H1 (cell line): ENCODE measurements around the gene CCDC159. TPM values are rescaled to one million over a fixed set of nuclear protein-coding genes. Genes with fewer than 3 reads are reported as not detected.

Experiments
- CTCF ChIA-PET: fragments of 300-600 bp; sonication (Branson Sonifier 250); formaldehyde crosslinking; loops from one replicate; lab custom pipeline; 2021; ENCODE audit not compliant: partially characterized antibody; lab: Charles Lee
- POLR2A ChIA-PET: fragments of 300-600 bp; sonication (Branson Sonifier 250); formaldehyde crosslinking; loops from one replicate; lab custom pipeline; 2021; ENCODE audit warnings: inconsistent platforms; ENCODE audit not compliant: partially characterized antibody; lab: Charles Lee
- DNase-seq, 2 experiments: peaks; one replicate each; pipeline versions ENCODE4 v3.0.0 to v3.0.0-alpha.2; 2010 to 2022; ENCODE audit warnings: low spot score in 2 of 2, low read depth in 1 of 2, mixed read lengths in 1 of 2
- FAIRE-seq: peaks from 2 replicates; lab custom pipeline; 2011; peaks lifted over from hg19 to GRCh38; lab: Jason Lieb, UNC
- H2AFZ ChIP-seq: 2 replicates; pipeline ENCODE4 v1.8.1; 2012; ENCODE audit warnings: low read length, inconsistent platforms
- H2AK5ac ChIP-seq: 2 replicates; pipeline ENCODE4 v1.6.1; 2013; ENCODE audit warnings: low read depth, low read length
- H2BK120ac ChIP-seq: replicated peaks from 2 replicates; pipeline ENCODE3; 2013; ENCODE audit warnings: low read depth, low read length, inconsistent platforms
- H2BK12ac ChIP-seq: 2 replicates; pipeline ENCODE4 v1.6.1; 2013; ENCODE audit warnings: low read depth, low read length
- H2BK15ac ChIP-seq: 2 replicates; pipeline ENCODE4 v1.6.1; 2013; ENCODE audit warnings: low read length
- H2BK20ac ChIP-seq: 2 replicates; pipeline ENCODE4 v1.6.1; 2013; ENCODE audit warnings: low read length
- H2BK5ac ChIP-seq: 2 replicates; pipeline ENCODE4 v1.6.1; 2013; ENCODE audit warnings: low read depth, low read length
- H3K14ac ChIP-seq: 2 replicates; pipeline ENCODE4 v1.6.1; 2013; ENCODE audit warnings: inconsistent platforms; ENCODE audit not compliant: insufficient read length
- H3K18ac ChIP-seq: 2 replicates; pipeline ENCODE4 v1.6.1; 2013; ENCODE audit warnings: low read length; ENCODE audit errors: extremely low read depth
- H3K23ac ChIP-seq: 2 replicates; pipeline ENCODE4 v1.6.1; 2013; ENCODE audit warnings: inconsistent platforms; ENCODE audit not compliant: insufficient read length
- H3K23me2 ChIP-seq: 2 replicates; pipeline ENCODE4 v1.6.1; 2013; ENCODE audit warnings: low read depth, low read length
- H3K27ac ChIP-seq: 2 replicates; pipeline ENCODE4 v1.6.1; 2011; ENCODE audit warnings: low read depth, low read length, inconsistent platforms
- H3K27me3 ChIP-seq, 4 experiments: replicated peaks in 1 of 4; 1 replicate in 1 of 4; 2 replicates in 3 of 4; pipeline versions ENCODE4 v1.6.1 to v1.8.1; 2011 to 2013; ENCODE audit warnings: low read length in 3 of 4, mild to moderate bottlenecking in 3 of 4, inconsistent platforms in 2 of 4, mixed read lengths in 2 of 4, moderate library complexity in 1 of 4; ENCODE audit not compliant: control insufficient read depth in 3 of 4, insufficient read depth in 3 of 4; ENCODE audit errors: extremely low read depth in 1 of 4
- H3K36me3 ChIP-seq, 4 experiments: 2 replicates each; pipeline versions ENCODE4 v1.6.1 to v1.8.1; 2011 to 2013; ENCODE audit warnings: mild to moderate bottlenecking in 4 of 4, low read length in 3 of 4, moderate library complexity in 2 of 4, control low read depth in 1 of 4, inconsistent platforms in 1 of 4; ENCODE audit not compliant: insufficient read depth in 4 of 4, control insufficient read depth in 2 of 4
- H3K4ac ChIP-seq: replicated peaks from 2 replicates; pipeline ENCODE3; 2013; ENCODE audit warnings: low read length, low read depth, mixed read lengths, inconsistent platforms; ENCODE audit not compliant: insufficient read length
- H3K4me1 ChIP-seq, 4 experiments: replicated peaks in 1 of 4; 1 replicate in 1 of 4; 2 replicates in 3 of 4; pipeline versions ENCODE4 v1.6.1 to v1.8.1; 2011 to 2013; ENCODE audit warnings: low read length in 3 of 4, inconsistent platforms in 2 of 4, mixed read lengths in 1 of 4; ENCODE audit not compliant: insufficient read depth in 4 of 4, control insufficient read depth in 3 of 4
- H3K4me2 ChIP-seq, 2 experiments: 2 replicates each; pipeline versions ENCODE4 v1.6.1 to v1.8.1; 2011 to 2013; ENCODE audit warnings: low read depth in 2 of 2, low read length in 2 of 2, control low read depth in 1 of 2, inconsistent platforms in 1 of 2, mild to moderate bottlenecking in 1 of 2; ENCODE audit not compliant: insufficient read depth in 1 of 2
- H3K4me3 ChIP-seq, 4 experiments: fragments of 200-600, 300-600 bp in 1 of 4; sonication (generic), shearing (Covaris generic), sonication (Bioruptor Twin) in 1 of 4; 2 replicates each; pipeline versions ENCODE4 v1.5.1 to v1.8.1; 2011 to 2016; ENCODE audit warnings: low read length in 4 of 4, low read depth in 3 of 4, control low read depth in 2 of 4, inconsistent platforms in 2 of 4, mild to moderate bottlenecking in 2 of 4, mixed read lengths in 1 of 4, moderate library complexity in 1 of 4; ENCODE audit not compliant: insufficient read depth in 2 of 4; ENCODE audit errors: extremely low read depth in 1 of 4
- H3K56ac ChIP-seq: replicated peaks from 2 replicates; pipeline ENCODE3; 2013; ENCODE audit warnings: low read depth, mild to moderate bottlenecking, mixed read lengths, low read length, inconsistent platforms; ENCODE audit not compliant: insufficient read length
- H3K79me1 ChIP-seq: 2 replicates; pipeline ENCODE4 v1.6.1; 2013; ENCODE audit warnings: low read depth, low read length, control low read depth
- H3K79me2 ChIP-seq, 2 experiments: 2 replicates each; pipeline versions ENCODE4 v1.6.1 to v1.8.1; 2012 to 2013; ENCODE audit warnings: low read length in 2 of 2, mild to moderate bottlenecking in 2 of 2, inconsistent platforms in 1 of 2; ENCODE audit not compliant: insufficient read depth in 2 of 2, control insufficient read depth in 1 of 2
- H3K9ac ChIP-seq, 4 experiments: replicated peaks in 1 of 4; 1 replicate in 1 of 4; 2 replicates in 3 of 4; pipeline versions ENCODE4 v1.6.1 to v1.8.1; 2011 to 2013; ENCODE audit warnings: low read depth in 3 of 4, low read length in 3 of 4, control low read depth in 2 of 4, mild to moderate bottlenecking in 2 of 4, moderate library complexity in 2 of 4, inconsistent platforms in 1 of 4; ENCODE audit errors: extremely low read depth in 1 of 4
- H3K9me3 ChIP-seq, 2 experiments: 2 replicates each; pipeline versions ENCODE4 v1.6.1 to v1.8.1; 2012 to 2013; ENCODE audit warnings: mild to moderate bottlenecking in 2 of 2, moderate library complexity in 2 of 2, control low read depth in 1 of 2, inconsistent platforms in 1 of 2, low read depth in 1 of 2, low read length in 1 of 2, mixed read lengths in 1 of 2; ENCODE audit not compliant: insufficient read depth in 2 of 2
- H4K20me1 ChIP-seq, 2 experiments: replicated peaks in 1 of 2; 2 replicates each; pipeline versions ENCODE3 to v1.8.1; 2011 to 2013; ENCODE audit warnings: inconsistent platforms in 2 of 2, low read length in 2 of 2, mild to moderate bottlenecking in 1 of 2; ENCODE audit not compliant: insufficient read depth in 2 of 2, control insufficient read depth in 1 of 2
- H4K5ac ChIP-seq: 2 replicates; pipeline ENCODE4 v1.6.1; 2013; ENCODE audit warnings: low read length, low read depth, mixed read lengths, inconsistent platforms; ENCODE audit not compliant: insufficient read length
- H4K8ac ChIP-seq: 2 replicates; pipeline ENCODE4 v1.8.0; 2013; ENCODE audit warnings: mild to moderate bottlenecking, moderate library complexity, low read length, inconsistent platforms; ENCODE audit not compliant: insufficient read depth; ENCODE audit errors: extremely low read depth
- H4K91ac ChIP-seq: replicated peaks from 2 replicates; pipeline ENCODE3; 2013; ENCODE audit warnings: low read length, mixed read lengths, inconsistent platforms; ENCODE audit not compliant: insufficient read length
- CREB1 ChIP-seq: IDR thresholded peaks from 2 replicates; pipeline ENCODE4 v1.6.1; 2012; ENCODE audit warnings: inconsistent platforms
- E2F6 ChIP-seq: IDR thresholded peaks from 2 replicates; pipeline ENCODE4 v1.6.1; 2012; ENCODE audit warnings: inconsistent platforms
- EZH2 ChIP-seq: fragments of 200-600 bp; sonication (generic); IDR thresholded peaks from 2 replicates; pipeline ENCODE4 v1.7.1; 2012; ENCODE audit warnings: low read depth, mild to moderate bottlenecking, moderate library complexity, low read length, inconsistent platforms; ENCODE audit not compliant: severe bottlenecking
- GABPA ChIP-seq: IDR thresholded peaks from 2 replicates; pipeline ENCODE4 v1.6.1; 2011; ENCODE audit warnings: mild to moderate bottlenecking, low read length, moderate library complexity, borderline replicate concordance; ENCODE audit not compliant: insufficient read depth
- HDAC2 ChIP-seq, 2 experiments: fragments of 300-600 bp in 1 of 2; sonication (generic) in 1 of 2; IDR thresholded peaks; 2 replicates each; pipeline ENCODE4 v1.6.1; 2011 to 2012; ENCODE audit warnings: low read depth in 2 of 2, low read length in 2 of 2, mild to moderate bottlenecking in 2 of 2, moderate library complexity in 2 of 2, borderline replicate concordance in 1 of 2, inconsistent platforms in 1 of 2
- MAX ChIP-seq: IDR thresholded peaks from 2 replicates; pipeline ENCODE4 v1.6.1; 2012; ENCODE audit warnings: inconsistent platforms
- SAP30 ChIP-seq: fragments of 300-600 bp; sonication (generic); IDR thresholded peaks from 2 replicates; pipeline ENCODE4 v1.7.1; 2012; ENCODE audit warnings: low read length, moderate library complexity, mild to moderate bottlenecking, inconsistent platforms; ENCODE audit not compliant: insufficient read depth, insufficient replicate concordance
- SIRT6 ChIP-seq: IDR thresholded peaks from one replicate; pipeline ENCODE4 v1.7.1; 2012; ENCODE audit warnings: low read length, inconsistent platforms
- TAF1 ChIP-seq: IDR thresholded peaks from 2 replicates; pipeline ENCODE4 v1.6.1; 2011; ENCODE audit warnings: mild to moderate bottlenecking, low read depth, low read length
- YY1 ChIP-seq: IDR thresholded peaks from 2 replicates; pipeline ENCODE4 v1.6.1; 2011; ENCODE audit warnings: low read depth, mild to moderate bottlenecking, low read length
- ZNF274 ChIP-seq: IDR thresholded peaks from 2 replicates; pipeline ENCODE4 v1.7.0; 2012; ENCODE audit warnings: low read length, borderline replicate concordance; ENCODE audit errors: extremely low read depth
- WGBS, 2 experiments: shearing (Covaris generic) in 1 of 2; methylation state at CpG; one replicate each; pipeline versions ENCODE4 v1.1.6 to v1.1.7; 2013 to 2015; ENCODE audit warnings: low lambda C conversion rate in 2 of 2, mixed read lengths in 2 of 2, inconsistent platforms in 1 of 2, low coverage in 1 of 2, missing lambda C conversion rate in 1 of 2; ENCODE audit not compliant: insufficient replicate concordance in 2 of 2, insufficient coverage in 1 of 2, insufficient read length in 1 of 2; ENCODE audit errors: extremely low coverage in 1 of 2, missing lambda C conversion rate in 1 of 2; 5-methylcytosine and 5-hydroxymethylcytosine counted together
- polyA plus RNA-seq, 7 experiments: library from polyadenylated mRNA; depleted of rRNA in 3 of 7; stranded (reverse) in 5 of 7; unstranded in 2 of 7; fragments of >200 nt in 5 of 7; fragments of 200-250 nt in 2 of 7; gene quantifications; 1 replicate in 5 of 7; 2 replicates in 1 of 7; 4 replicates in 1 of 7; pipeline versions ENCODE4 v1.2.1 to v1.2.3, GENCODE V29; 2011 to 2013; ENCODE audit warnings: missing spikeins in 2 of 7, mixed read lengths in 2 of 7
- total RNA-seq: library from RNA; stranded (reverse); fragmentation: NEBNext Ultra II Directional; extraction: Animal tissue kit (Norgen Biotek cat#: 25700); gene quantifications from 2 replicates; pipeline ENCODE4 v1.2.1, GENCODE V29; 2021

Gene CCDC159
- total and polyA plus RNA-seq, 2 of the 8 experiments (the other 6 are each of a cell fraction or from before 2014, with no cell fraction given) = 4.0 to 5.4 TPM

GRCh38 chr19:11356074-11356397, 9.7 kb downstream of the CCDC159 start:
- no peak overlapping the region for H3K18ac ChIP-seq
- no peak overlapping the region for H2AFZ ChIP-seq
- H3K36me3 ChIP-seq = no peaks in the 10 kb centered on the region
- H3K79me1 ChIP-seq = peaks cover 3% of the 10 kb centered on the region; the same call in 1 of the 2 replicates
- no peak overlapping the region for H4K5ac ChIP-seq
- H3K14ac ChIP-seq = no peak overlapping the region
- H3K27ac ChIP-seq = no peak overlapping the region
- peak overlapping the region; percentile 90 for H2BK12ac ChIP-seq
- no peak overlapping the region for H3K4ac ChIP-seq
- H3K79me2 ChIP-seq = no peaks in the 10 kb centered on the region
- DNase-seq = no peak
- CTCF ChIA-PET = no interaction called here
- peaks cover 0 to 17% (median 12%) of the 10 kb centered on the region in 4 experiments; a peak in 3 of 7 replicates for H3K27me3 ChIP-seq
- POLR2A ChIA-PET = interaction anchor here (1.8 kb wide), 1 partner anchor 14 kb away, joined by 6 read pairs; no protein-coding TSS in a partner anchor
- peak overlapping the region; percentile 97 for H2AK5ac ChIP-seq
- H3K4me1 ChIP-seq = peaks cover 3 to 11% (median 8%) of the 10 kb centered on the region in 4 experiments
- no peak overlapping the region for H4K91ac ChIP-seq
- H3K4me2 ChIP-seq = peak overlapping the region; percentile 61 to 94
- peak overlapping the region; percentile 95; the same call in 1 of the 2 replicates for H2BK15ac ChIP-seq
- peak overlapping the region; percentile 22 to 61 (median 36); a peak in 5 of 8 replicates for H3K4me3 ChIP-seq
- H3K9me3 ChIP-seq = no peaks in the 10 kb centered on the region
- FAIRE-seq = no peak
- H3K23me2 ChIP-seq = peaks cover 13% of the 10 kb centered on the region; the same call in 1 of the 2 replicates
- no peak overlapping the region for H3K56ac ChIP-seq
- H4K20me1 ChIP-seq = peaks cover 0 to 5% of the 10 kb centered on the region in 2 experiments
- no peak overlapping the region for H2BK120ac ChIP-seq
- no peak overlapping the region for H3K23ac ChIP-seq
- WGBS, 2 experiments = 84% methylated on average over 6 of the region's 6 CpGs; no CpG with 5 or more reads in 1 of the 2 experiments
- peak overlapping the region; percentile 85; the same call in 1 of the 2 replicates for H2BK5ac ChIP-seq
- peak overlapping the region in 1 of 4 experiments; percentile 18; a peak in 1 of 7 replicates for H3K9ac ChIP-seq
- peak overlapping the region; percentile 61; the same call in 1 of the 2 replicates for H2BK20ac ChIP-seq
- H4K8ac ChIP-seq = no peak overlapping the region
- TF ChIP-seq SAP30 (no peak), ZNF274 (no peak), CREB1 (no peak), HDAC2 (IDR thresholded peaks at IDR 0.05; ENCODE audit: borderline replicate concordance in 1 of 2, low read depth in 2 of 2, low read length in 2 of 2) (no peak), SIRT6 (no peak), MAX (no peak), EZH2 (no peak), YY1 (no peak), E2F6 (no peak), GABPA (no peak), TAF1 (no peak)
